ENCODE data around the gene ZNF276. TPM values are rescaled to one million over a fixed set of nuclear protein-coding genes. Genes with fewer than 3 reads are reported as not detected.
"Not testable (repeated sequence)": the region's sequence is repeated elsewhere in the genome, so short reads cannot be mapped to it uniquely, and the experiment has no call there.

The ZNF276 gene
- polyA plus RNA-seq, 4 donors: 20.9 to 39.6 (median 29.8) TPM

GRCh38 chr16:89778211-89778610 lies 56.9 kb downstream of the ZNF276 start:
- DNase-seq (ENCODE audit: low read depth in 4 of 4, low spot score in 2 of 4): not testable (repeated sequence)

GRCh38 chr16:89779231-89779908 lies 58.0 kb downstream of the ZNF276 start:
- no peak for DNase-seq (ENCODE audit: low read depth in 4 of 4, low spot score in 2 of 4)

- DNase-seq (ENCODE audit: low read depth in 4 of 4, low spot score in 2 of 4): no peak
Measured at GRCh38 chr16:89779909-89780305, 58.6 kb downstream of the ZNF276 start.

- DNase-seq (ENCODE audit: low read depth in 4 of 4, low spot score in 2 of 4): no peak
Measured at GRCh38 chr16:89782489-89782888, 61.2 kb downstream of the ZNF276 start.

GRCh38 chr16:89783952-89784351 lies 62.6 kb downstream of the ZNF276 start:
- not testable (repeated sequence) for DNase-seq (ENCODE audit: low read depth in 4 of 4, low spot score in 2 of 4)

GRCh38 chr16:89784406-89784805 lies 63.1 kb downstream of the ZNF276 start:
- no peak for DNase-seq (ENCODE audit: low read depth in 4 of 4, low spot score in 2 of 4)

GRCh38 chr16:89785523-89786155 lies 64.3 kb downstream of the ZNF276 start:
- DNase-seq (ENCODE audit: low read depth in 4 of 4, low spot score in 2 of 4): no peak

- DNase-seq (ENCODE audit: low read depth in 4 of 4, low spot score in 2 of 4): no peak
Measured at GRCh38 chr16:89786474-89787364, 65.4 kb downstream of the ZNF276 start.

- no peak for DNase-seq (ENCODE audit: low read depth in 4 of 4, low spot score in 2 of 4)
Measured at GRCh38 chr16:89787365-89787805, 66.0 kb downstream of the ZNF276 start.

Other genes starting within 250 kb of the ZNF276 start
- 100 to 1,000 TPM in 2 of 4 donors, 10 to 100 TPM in 2; 80.8 to 129 (median 102) TPM for gene ANKRD11, start 231.0 kb upstream of the ZNF276 start, polyA plus RNA-seq (ENCODE audit: insufficient read length in 4 of 4)
- gene SPG7, start 213.1 kb upstream of the ZNF276 start, polyA plus RNA-seq (ENCODE audit: insufficient read length in 4 of 4): 100 to 1,000 TPM in 2 of 4 donors, 10 to 100 TPM in 2; 80.0 to 142 (median 110) TPM
- gene RPL13, start 160.9 kb upstream of the ZNF276 start, polyA plus RNA-seq (ENCODE audit: insufficient read length in 4 of 4): 1,000 to 10,000 TPM; 1,722 to 3,231 (median 2,380) TPM
- gene CPNE7, start 145.8 kb upstream of the ZNF276 start, polyA plus RNA-seq (ENCODE audit: insufficient read length in 4 of 4): 1 to 10 TPM; 1.9 to 6.4 (median 5.0) TPM
- 10 to 100 TPM; 24.5 to 51.1 (median 41.6) TPM for gene DPEP1, start 107.9 kb upstream of the ZNF276 start, polyA plus RNA-seq (ENCODE audit: insufficient read length in 4 of 4)
- 10 to 100 TPM; 69.0 to 96.4 (median 85.2) TPM for gene CHMP1A, start 63.8 kb upstream of the ZNF276 start, polyA plus RNA-seq (ENCODE audit: insufficient read length in 4 of 4)
- 10 to 100 TPM; 13.9 to 16.6 (median 15.6) TPM for gene SPATA33, start 63.7 kb upstream of the ZNF276 start, polyA plus RNA-seq (ENCODE audit: insufficient read length in 4 of 4)
- 100 to 1,000 TPM in 2 of 4 donors, 10 to 100 TPM in 2; 87.1 to 165 (median 121) TPM for gene CDK10, start 34.8 kb upstream of the ZNF276 start, polyA plus RNA-seq (ENCODE audit: insufficient read length in 4 of 4)
- gene SPATA2L, start 19.8 kb upstream of the ZNF276 start, polyA plus RNA-seq (ENCODE audit: insufficient read length in 4 of 4): 1 to 10 TPM; 5.3 to 9.8 (median 8.2) TPM
- gene VPS9D1, start 639 bp upstream of the ZNF276 start, polyA plus RNA-seq (ENCODE audit: insufficient read length in 4 of 4): 10 to 100 TPM in 3 of 4 donors, 1 to 10 TPM in 1; 8.7 to 16.3 (median 15.5) TPM
- 10 to 100 TPM; 15.6 to 56.3 (median 33.0) TPM for gene FANCA, start 95.1 kb downstream of the ZNF276 start, polyA plus RNA-seq (ENCODE audit: insufficient read length in 4 of 4)
- 10 to 100 TPM in 3 of 4 donors, 1 to 10 TPM in 1; 9.5 to 22.5 (median 14.2) TPM for gene SPIRE2, start 106.9 kb downstream of the ZNF276 start, polyA plus RNA-seq (ENCODE audit: insufficient read length in 4 of 4)
- gene TCF25, start 152.1 kb downstream of the ZNF276 start, polyA plus RNA-seq (ENCODE audit: insufficient read length in 4 of 4): 100 to 1,000 TPM; 123 to 176 (median 148) TPM
- 1 to 10 TPM; 2.1 to 8.5 (median 5.4) TPM for gene MC1R, start 197.3 kb downstream of the ZNF276 start, polyA plus RNA-seq (ENCODE audit: insufficient read length in 4 of 4)
- gene TUBB3, start 201.8 kb downstream of the ZNF276 start, polyA plus RNA-seq (ENCODE audit: insufficient read length in 4 of 4): 10 to 100 TPM in 3 of 4 donors, 1 to 10 TPM in 1; 9.0 to 13.7 (median 13.6) TPM
- 10 to 100 TPM; 34.8 to 55.4 (median 46.0) TPM for gene DEF8, start 227.2 kb downstream of the ZNF276 start, polyA plus RNA-seq (ENCODE audit: insufficient read length in 4 of 4)

Measured in left renal cortex interstitium (tissue), 4 donors.